HG03457 (cell line): Measurements from ENCODE around the gene OSBPL6.
"Not testable (repeated sequence)": the region's sequence is repeated elsewhere in the genome, so short reads cannot be mapped to it uniquely, and the experiment has no call there.

ENCODE experiments used
- ATAC-seq: cut with Tn5 transposase; IDR thresholded peaks from one replicate; pipeline ENCODE4 v1.9.1; 2021; ENCODE audit warnings: moderate number of reproducible peaks; ENCODE audit not compliant: unreplicated experiment

The OSBPL6 gene

GRCh38 chr2:178333851-178334250, 139.5 kb downstream of the OSBPL6 start:
- ATAC-seq = no peak

GRCh38 chr2:178335230-178335629, 140.9 kb downstream of the OSBPL6 start:
- ATAC-seq = no peak

GRCh38 chr2:178344121-178344520, 149.8 kb downstream of the OSBPL6 start:
- ATAC-seq = no peak

- no peak for ATAC-seq
These were observed 151.6 kb downstream of the OSBPL6 start for GRCh38 chr2:178345951-178346350.

- ATAC-seq = no peak
These were observed 155.7 kb downstream of the OSBPL6 start for GRCh38 chr2:178350051-178350450.

- not testable (repeated sequence) for ATAC-seq
These were observed 163.4 kb downstream of the OSBPL6 start for GRCh38 chr2:178357704-178358103.

GRCh38 chr2:178359192-178359912, 165.0 kb downstream of the OSBPL6 start:
- ATAC-seq = no peak

- ATAC-seq = no peak
These were observed 167.3 kb downstream of the OSBPL6 start for GRCh38 chr2:178361588-178361987.

GRCh38 chr2:178363252-178363651, 168.9 kb downstream of the OSBPL6 start:
- no peak for ATAC-seq

- no peak for ATAC-seq
These were observed 170.8 kb downstream of the OSBPL6 start for GRCh38 chr2:178365116-178365515.

- no peak for ATAC-seq
These were observed 172.1 kb downstream of the OSBPL6 start for GRCh38 chr2:178366412-178366811.

- ATAC-seq = no peak
These were observed 173.0 kb downstream of the OSBPL6 start for GRCh38 chr2:178367344-178367743.

GRCh38 chr2:178374865-178375264, 180.6 kb downstream of the OSBPL6 start:
- ATAC-seq = no peak

GRCh38 chr2:178377046-178377445, 182.7 kb downstream of the OSBPL6 start:
- ATAC-seq = no peak

- ATAC-seq = no peak
These were observed 185.1 kb downstream of the OSBPL6 start for GRCh38 chr2:178379162-178380004.

GRCh38 chr2:178380763-178381162, 186.5 kb downstream of the OSBPL6 start:
- no peak for ATAC-seq

GRCh38 chr2:178383718-178384117, 189.4 kb downstream of the OSBPL6 start:
- no peak for ATAC-seq

GRCh38 chr2:178385595-178386148, 191.4 kb downstream of the OSBPL6 start:
- no peak for ATAC-seq

GRCh38 chr2:178386986-178387597, 192.8 kb downstream of the OSBPL6 start:
- no peak for ATAC-seq

- ATAC-seq = no peak
These were observed 194.0 kb downstream of the OSBPL6 start for GRCh38 chr2:178388287-178388686.

- no peak for ATAC-seq
These were observed 197.4 kb downstream of the OSBPL6 start for GRCh38 chr2:178391701-178392100.
